Suppressor macrophage treated with lipopolysaccharide for 1 hour (primary cell): Measurements from ENCODE around the gene SVIL.

Experiments used
- DNase-seq, 3 donors: peaks; one replicate each; pipeline ENCODE4 v3.0.0-alpha.2; 2020 to 2022

SVIL gene, protein sequence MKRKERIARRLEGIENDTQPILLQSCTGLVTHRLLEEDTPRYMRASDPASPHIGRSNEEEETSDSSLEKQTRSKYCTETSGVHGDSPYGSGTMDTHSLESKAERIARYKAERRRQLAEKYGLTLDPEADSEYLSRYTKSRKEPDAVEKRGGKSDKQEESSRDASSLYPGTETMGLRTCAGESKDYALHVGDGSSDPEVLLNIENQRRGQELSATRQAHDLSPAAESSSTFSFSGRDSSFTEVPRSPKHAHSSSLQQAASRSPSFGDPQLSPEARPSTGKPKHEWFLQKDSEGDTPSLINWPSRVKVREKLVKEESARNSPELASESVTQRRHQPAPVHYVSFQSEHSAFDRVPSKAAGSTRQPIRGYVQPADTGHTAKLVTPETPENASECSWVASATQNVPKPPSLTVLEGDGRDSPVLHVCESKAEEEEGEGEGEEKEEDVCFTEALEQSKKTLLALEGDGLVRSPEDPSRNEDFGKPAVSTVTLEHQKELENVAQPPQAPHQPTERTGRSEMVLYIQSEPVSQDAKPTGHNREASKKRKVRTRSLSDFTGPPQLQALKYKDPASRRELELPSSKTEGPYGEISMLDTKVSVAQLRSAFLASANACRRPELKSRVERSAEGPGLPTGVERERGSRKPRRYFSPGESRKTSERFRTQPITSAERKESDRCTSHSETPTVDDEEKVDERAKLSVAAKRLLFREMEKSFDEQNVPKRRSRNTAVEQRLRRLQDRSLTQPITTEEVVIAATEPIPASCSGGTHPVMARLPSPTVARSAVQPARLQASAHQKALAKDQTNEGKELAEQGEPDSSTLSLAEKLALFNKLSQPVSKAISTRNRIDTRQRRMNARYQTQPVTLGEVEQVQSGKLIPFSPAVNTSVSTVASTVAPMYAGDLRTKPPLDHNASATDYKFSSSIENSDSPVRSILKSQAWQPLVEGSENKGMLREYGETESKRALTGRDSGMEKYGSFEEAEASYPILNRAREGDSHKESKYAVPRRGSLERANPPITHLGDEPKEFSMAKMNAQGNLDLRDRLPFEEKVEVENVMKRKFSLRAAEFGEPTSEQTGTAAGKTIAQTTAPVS (N-terminal part only)

DNA sequence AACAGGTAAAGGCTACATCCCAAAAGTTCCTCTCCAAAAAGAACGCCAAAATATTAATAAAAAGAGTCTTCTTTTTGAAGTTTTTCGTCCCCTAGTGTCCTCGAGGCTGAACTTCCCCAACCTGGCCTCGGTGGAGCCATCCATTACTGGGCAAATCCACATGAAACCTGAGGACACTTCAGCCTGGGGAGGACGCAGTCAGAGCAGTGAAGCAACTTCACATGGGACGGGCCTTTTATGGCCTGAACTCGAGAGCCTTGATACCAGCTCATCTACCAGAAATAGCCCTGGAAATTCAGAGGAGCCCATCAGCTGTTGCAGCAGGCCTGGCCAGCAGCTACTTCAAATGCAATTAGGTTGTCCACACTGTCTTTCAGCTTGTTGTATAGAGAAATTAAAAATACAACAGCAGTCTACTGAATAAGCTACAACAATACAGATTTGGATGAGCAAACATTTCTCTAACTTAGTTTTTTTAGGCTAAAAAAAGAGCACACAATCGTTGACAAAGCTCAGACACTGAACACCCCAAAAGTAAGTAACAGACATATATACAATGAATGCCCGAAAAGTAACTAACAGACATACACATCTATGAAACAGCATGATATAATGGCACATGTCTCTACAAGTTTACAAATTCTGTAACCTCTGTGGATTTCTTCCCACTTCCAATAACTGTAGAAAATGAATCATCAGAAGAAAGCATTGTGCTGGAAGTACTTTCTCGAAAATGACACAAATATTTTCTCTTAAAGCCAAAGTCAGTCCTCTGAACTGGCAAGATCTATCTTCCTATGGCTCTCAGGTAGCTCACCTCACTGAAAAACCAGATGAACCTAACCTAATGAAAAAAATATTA, at the start of gene SVIL:
SVIL (minus strand) TSS at position 208 of the 862 bp plus-strand sequence. CDS start 79,913 bp downstream, outside the sequence.
- DNase-seq: peak; percentile 77 to 86 (median 80)

GRCh38 chr10:29681676-29682448, 47.1 kb upstream of the SVIL start:
- DNase-seq: peak; percentile 81 to 85 (median 83)

GRCh38 chr10:29680091-29680490, 45.3 kb upstream of the SVIL start:
- DNase-seq: no peak

DNA sequence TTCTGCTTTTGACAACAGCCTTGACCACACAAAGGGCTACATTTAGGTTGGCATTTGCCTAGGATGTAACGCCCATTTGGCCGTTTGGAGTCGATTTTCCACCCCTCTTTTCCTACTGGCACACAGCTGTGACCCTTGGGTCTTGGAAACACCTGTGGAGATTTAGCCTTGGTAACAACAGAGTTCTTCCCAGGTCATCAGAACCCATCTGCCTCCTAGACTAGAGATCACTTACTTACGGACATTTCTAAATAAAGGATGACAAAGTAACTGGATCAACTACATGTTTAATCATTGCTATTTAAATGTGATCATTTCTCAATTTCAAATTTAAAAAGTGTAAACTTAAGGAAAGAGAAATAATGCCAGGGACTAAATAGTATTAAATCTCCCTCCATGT, 42.0 kb upstream of the SVIL start:
- DNase-seq: no peak

DNA sequence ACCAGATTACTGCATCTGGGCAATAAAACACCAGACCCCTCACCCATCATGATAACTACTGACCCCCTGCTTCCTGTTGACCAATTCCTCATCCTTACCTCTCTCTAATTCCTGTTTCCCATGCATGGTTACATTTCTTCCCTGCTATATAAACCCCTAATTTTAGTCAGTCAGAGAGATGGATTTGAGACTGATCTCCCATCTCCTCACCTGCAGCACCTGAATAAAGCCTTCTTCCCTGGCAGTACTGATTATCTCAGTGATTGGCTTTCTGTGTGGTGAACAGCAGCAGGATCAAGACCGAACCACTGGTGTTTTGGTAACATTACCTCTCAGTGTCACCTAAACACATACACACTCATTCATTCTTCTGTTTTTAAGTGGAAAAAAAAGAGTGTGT, 41.2 kb upstream of the SVIL start:
- DNase-seq: no peak

- no peak for DNase-seq
Observed at GRCh38 chr10:29671968-29672367, 37.2 kb upstream of the SVIL start.

DNA sequence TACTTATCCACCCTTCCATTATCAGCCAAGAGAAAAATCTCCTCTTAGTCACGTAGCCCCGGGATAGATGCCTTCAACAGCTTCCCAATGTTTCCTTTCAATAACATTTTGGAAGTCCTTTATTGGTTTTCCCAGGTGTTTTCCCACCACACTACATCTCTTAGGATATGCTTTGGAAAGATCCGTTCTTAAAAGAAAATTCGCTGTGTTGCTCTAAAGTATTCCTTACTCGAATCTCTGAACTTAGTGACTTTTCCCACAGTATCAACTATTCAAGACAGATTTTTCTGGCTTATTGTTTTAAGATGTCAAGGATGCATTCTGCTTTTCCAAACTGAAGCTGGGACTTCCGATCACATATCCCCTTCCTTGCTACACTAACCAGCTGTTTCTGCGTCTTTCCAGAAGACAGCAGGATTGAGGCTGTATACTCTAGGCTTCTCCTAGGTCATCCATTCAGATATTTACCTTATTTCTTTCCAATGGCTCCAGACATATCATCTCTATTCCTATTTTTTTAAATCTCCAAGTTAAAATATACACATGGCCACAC, 36.5 kb upstream of the SVIL start:
- no peak for DNase-seq

DNA sequence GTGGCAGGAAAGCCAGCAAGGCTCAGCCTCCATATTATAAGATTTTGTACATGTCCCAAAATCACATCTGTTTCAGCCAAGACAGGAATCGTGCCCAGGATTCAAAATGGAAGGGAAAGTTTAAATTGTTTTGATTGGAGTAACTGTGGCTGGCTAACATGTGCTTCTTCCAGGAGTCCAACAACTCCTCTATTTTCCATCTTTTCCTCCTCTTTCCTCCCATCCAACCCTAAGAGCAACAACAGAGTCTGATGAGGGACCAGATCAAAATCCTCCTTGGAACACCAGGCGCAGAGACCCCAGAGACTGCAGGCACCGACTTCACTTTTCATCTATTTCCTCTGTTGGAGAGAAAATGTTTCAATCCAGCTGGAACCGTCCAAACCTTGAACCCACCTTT, 36.0 kb upstream of the SVIL start:
- DNase-seq: no peak

DNA sequence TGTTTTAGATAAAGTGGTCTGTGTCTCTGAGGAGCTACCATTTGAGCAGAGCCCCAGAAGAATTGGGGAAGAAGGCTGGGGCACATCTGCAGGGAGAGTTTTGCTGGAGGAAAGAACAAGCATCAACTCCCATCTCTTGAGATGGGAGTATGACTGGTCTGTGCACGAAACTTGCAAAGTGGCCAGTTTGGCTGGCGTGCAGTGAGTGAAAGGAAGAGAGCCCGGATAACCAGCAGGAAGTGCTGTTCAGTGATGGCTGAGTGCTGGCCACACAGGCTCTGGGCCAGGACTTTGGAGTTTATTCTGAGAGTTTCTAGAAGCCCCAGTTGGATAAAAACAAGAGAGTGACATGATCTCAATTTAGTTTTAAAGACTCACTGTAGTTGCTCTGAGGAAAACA, 34.4 kb upstream of the SVIL start:
- no peak for DNase-seq

DNA sequence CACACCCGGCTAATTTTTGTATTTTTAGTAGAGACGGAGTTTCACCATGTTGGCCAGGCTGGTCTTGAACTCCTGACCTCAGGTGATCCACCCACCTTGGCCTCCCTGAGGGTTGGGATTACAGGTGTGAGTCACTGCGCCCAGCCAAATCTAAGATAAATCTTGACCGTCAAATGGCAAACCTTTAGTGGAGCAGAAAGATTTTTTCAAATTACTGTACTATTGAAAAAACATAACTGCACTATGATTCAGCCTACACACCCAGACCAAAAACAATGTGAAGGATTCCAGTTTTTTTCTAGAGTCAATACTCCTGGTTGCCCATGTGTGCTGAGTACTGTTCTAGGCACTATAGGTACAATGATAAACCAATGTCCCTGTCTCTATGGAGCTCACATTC, 33.9 kb upstream of the SVIL start:
- no peak for DNase-seq

DNA sequence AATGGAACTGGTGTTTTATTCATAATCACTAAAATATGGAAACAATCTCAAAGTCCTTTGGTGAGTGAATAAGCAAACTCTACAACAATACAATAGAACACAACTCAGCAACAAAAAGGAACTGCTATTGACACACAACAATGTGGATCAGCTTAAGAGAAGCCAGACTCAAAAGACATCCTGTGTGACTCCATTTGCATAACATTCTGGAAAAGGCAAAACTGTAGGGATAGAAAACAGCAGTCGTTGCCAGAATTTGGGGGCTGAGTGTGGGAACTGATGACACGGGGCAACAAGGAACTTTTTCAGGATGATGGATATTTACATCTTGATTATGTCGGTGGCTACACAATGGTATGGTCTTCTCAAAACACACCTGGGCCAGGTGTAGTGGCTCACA, 32.4 kb upstream of the SVIL start:
- DNase-seq: no peak

- DNase-seq: no peak
Observed at GRCh38 chr10:29666201-29666600, 31.4 kb upstream of the SVIL start.

DNA sequence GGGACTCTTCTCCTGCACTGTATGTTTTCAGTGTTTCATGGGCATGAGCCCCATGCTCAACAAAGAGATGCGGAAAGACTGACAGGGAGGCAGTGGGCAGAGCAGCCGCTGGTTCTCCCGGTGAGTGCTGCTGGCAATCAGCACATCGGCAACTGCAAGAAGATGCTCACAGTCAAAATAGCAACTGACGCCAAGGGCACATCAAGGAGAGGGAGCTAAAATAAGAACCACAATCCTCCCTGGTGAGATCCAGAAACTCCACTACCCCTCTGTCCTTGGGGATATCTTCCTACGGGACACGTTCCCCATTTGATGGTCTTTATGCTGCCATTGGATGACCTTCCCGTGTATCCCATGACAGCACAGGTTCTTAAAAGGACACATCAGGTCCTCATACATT, 28.9 kb upstream of the SVIL start:
- no peak for DNase-seq

DNA sequence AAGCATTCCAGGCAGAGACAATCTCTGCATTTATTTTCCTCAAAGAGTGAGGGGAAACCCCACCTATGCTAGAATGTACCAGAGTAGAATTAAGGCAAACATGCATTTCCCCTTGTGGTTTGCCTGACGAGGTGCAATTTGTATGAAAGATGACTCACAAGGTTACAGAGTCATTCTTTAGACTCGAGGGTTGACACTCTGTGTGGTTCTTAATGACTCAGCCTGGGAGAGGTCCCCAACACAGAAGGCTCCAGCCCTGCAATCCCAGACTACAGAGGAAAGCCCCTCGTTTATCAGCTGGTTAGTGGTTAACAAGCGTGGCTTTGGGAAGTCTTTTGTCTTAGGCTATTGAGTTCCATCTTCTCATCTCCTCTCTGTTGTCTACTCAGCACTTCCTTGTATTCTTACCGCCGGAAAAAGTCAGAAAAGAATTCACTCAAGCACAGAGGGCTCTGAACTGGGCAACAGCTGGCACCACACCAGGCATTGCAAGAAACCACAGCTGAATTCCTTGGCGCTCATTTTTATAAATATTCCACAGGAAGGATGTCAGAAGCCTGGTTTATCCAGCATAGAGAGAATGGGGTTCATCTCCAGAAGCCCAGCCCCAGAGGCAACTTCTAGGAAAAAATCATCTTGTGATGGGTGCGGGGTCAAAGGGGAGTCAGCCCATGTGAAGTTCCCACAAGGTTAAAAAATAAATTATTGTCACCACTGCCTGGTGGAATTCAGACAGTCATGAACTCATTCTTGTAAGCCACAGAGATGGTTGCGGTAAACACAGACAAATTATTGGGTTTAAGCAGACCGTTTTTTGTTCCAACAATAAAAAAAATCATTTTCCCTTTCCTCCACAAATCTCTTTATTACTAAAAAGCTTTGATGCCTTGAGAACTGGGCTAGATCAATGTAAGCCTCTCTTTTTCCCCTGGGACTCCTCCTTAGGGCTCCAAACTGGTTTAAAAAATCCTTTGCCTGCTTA, 24.5 kb upstream of the SVIL start:
- DNase-seq: peak; percentile 93 to 99 (median 97)

DNA sequence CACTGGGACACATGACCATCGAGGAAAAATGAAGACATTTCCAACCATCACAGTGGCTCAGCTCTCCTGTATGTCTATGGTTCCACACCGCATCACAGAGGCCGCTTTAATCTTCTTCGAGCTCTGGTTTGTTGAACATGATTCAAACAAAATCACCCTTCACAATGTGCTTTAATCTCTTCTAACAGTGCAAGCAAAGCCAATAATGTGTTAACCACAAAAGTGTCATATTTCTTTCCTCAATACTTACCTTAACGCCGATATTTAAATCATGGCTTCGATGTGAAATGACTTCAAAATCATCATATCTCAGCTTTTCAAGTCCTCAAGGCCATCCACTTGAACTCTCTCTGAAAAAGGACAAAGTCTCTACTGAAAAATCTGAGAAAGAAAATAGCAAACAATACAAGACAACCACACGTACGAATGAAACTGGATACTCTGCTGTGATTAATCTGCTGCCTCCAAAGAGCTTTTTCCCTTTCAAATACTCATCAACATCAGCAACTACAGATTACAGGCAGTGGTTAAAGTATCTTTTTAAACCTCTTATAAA, 23.0 kb upstream of the SVIL start:
- no peak for DNase-seq

DNA sequence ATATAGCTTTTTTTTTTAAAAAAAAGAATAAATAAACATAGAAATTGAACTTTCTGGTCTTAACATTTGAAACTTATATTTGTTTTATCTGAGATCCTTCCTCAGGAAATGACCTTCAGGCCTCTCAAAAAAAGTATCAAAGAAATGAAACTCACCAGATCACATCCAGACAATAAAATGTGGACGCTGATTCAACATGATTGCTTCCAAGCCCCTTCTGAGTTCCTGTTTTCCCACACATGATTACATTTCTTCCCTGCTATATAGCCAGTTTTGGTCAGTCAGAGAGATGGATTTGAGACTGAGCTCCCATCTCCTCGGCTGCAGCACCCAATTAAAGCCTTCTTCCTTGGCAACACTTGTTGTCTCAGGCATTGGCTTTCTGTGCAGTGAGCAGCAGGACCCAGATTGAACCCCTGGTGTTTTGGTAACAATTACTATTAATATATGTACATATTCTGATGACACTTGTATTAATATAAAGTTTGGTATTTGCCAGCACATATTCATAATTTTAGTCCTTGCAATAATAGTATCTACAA, 21.8 kb upstream of the SVIL start:
- no peak for DNase-seq

DNA sequence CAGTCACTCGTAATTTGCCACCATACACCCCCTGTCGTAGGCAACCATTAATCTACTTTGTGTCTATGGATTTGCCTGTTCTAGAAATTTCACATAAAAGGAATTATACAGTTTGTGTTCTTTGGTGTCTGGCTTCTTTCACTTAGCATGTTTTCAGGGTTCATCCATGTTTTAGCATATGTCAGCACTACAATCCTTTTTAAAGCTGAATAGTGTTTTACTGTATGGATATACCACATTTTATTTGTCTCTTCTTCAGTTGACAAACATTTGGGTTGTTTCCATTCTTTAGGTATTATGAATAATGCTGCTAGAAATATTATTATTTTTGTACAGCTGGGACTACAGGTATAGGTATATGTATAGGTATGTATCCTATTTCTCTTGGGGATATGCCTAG, 17.4 kb upstream of the SVIL start:
- no peak for DNase-seq

DNA sequence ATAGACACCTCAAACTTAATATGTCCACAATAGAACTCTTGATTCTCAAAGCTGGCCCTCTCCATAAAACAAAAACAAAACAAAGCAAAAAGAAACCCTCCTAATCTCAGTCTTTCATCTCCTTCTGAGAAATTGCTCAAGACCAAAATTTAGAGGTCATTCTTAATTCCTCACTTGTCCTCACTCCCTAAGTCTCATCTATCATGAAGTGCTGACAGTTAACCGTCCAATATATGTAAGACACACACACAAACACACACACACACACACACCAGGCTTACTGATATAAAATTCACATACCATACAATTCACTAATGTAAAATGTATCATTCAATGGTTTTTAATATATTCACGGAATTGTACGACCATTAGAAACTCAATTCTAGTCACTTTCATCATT, 17.0 kb upstream of the SVIL start:
- no peak for DNase-seq

- no peak for DNase-seq
Observed at GRCh38 chr10:29650552-29650944, 15.8 kb upstream of the SVIL start.
